ENCODE data around the gene PDZD2.

PDZD2 gene

DNA sequence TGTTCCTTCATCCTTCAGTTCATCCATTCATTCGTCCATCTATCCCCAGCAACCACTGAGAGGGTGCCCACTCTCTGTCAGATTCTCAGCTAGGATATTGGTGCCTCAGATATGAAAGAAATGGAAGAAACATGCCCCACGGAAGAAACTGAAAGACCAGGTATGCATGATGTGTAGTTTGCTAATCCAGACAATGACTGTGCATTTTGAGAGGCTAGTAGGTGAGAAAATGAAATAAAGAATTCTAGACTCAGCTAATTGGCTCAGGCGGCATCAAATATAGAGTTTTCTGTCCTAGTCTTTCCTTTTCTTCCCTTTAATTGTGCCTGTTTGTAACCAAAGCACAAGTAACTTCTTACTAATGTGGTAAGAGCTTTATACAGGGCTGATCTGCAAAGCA, 104.7 kb downstream of the PDZD2 start:
- H4K20me1 ChIP-seq (ENCODE audit: insufficient read depth, low read length, poor library complexity, severe bottlenecking) = no peaks in the 10 kb centered on the region
- no peaks in the 10 kb centered on the region for H3K9me3 ChIP-seq (ENCODE audit: insufficient read depth, low read depth, low read length)
- no peak overlapping the region for H3K9ac ChIP-seq (ENCODE audit: low read depth, low read length, poor library complexity, severe bottlenecking)
- no peak overlapping the region for H3K4me3 ChIP-seq (ENCODE audit: low read length, poor library complexity, severe bottlenecking)
- no peak for TF ChIP-seq CTCF (conservative IDR thresholded peaks at IDR 0.05; ENCODE audit: low read length)
- TF ChIP-seq EZH2phosphoT487 (IDR thresholded peaks at IDR 0.05; ENCODE audit: borderline replicate concordance) = no peak
- no peaks in the 10 kb centered on the region for H3K4me1 ChIP-seq (ENCODE audit: insufficient read depth, low read length, poor library complexity, severe bottlenecking)
- no peaks in the 10 kb centered on the region for H3F3A ChIP-seq (ENCODE audit: low read depth)
- H3K79me2 ChIP-seq (ENCODE audit: insufficient read depth, low read length) = no peaks in the 10 kb centered on the region
- H3K4me2 ChIP-seq (ENCODE audit: low read depth, low read length, poor library complexity, severe bottlenecking) = no peak overlapping the region
- no peak overlapping the region for H2AFZ ChIP-seq (ENCODE audit: low read length)
- no peaks in the 10 kb centered on the region for H3K36me3 ChIP-seq (ENCODE audit: insufficient read depth, low read length)
- no peaks in the 10 kb centered on the region for H3K9me2 ChIP-seq (replicated peaks; ENCODE audit: low read depth, low read length)
- H3K27me3 ChIP-seq (ENCODE audit: insufficient read depth, low read length, poor library complexity, severe bottlenecking) = no peaks in the 10 kb centered on the region

DNA sequence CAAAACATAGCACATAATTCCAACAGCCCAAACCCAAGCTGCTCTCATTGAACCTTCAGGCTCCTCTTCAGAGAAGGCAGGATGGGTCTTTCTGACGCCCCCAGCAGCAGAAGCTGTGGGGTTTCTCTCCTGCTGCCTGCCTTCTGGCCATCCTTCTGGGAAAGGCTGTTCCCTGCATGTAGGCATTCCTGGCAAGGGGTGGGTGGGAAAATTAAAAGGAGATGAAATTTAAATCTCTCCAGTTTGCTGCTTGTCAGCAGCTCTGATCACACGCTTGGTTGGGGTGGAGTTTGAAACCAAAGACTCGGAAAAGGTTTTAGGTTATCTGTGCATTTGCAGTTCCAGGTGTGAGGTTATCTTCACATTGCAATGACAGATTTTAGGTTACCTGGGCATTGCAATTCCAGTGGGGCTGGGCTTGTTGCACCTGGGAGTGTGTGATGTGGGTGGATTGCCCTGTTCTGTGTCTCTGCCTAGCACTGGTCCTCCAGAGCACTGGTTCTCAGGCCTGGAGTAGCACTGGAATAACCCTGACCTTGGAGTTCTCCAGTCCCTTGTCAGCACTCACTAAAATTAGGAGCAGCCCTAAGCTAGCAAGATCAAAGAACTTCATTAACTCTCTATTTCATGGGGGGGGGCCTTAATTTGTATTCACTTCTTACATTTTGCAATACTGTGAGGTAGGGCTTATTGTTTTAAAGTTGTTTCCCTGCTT, 109.7 kb downstream of the PDZD2 start:
- Histone ChIP-seq H3K4me3 (ENCODE audit: low read length, poor library complexity, severe bottlenecking) (no peak overlapping the region), H3K4me2 (ENCODE audit: low read depth, low read length, poor library complexity, severe bottlenecking) (no peak overlapping the region), H3K9ac (ENCODE audit: low read depth, low read length, poor library complexity, severe bottlenecking) (no peak overlapping the region), H3F3A (ENCODE audit: low read depth) (no peaks in the 10 kb centered on the region), H3K9me2 (replicated peaks; ENCODE audit: low read depth, low read length) (no peaks in the 10 kb centered on the region), H4K20me1 (ENCODE audit: insufficient read depth, low read length, poor library complexity, severe bottlenecking) (no peaks in the 10 kb centered on the region), H3K4me1 (ENCODE audit: insufficient read depth, low read length, poor library complexity, severe bottlenecking) (no peaks in the 10 kb centered on the region), H2AFZ (ENCODE audit: low read length) (no peak overlapping the region), H3K27me3 (ENCODE audit: insufficient read depth, low read length, poor library complexity, severe bottlenecking) (no peaks in the 10 kb centered on the region), H3K9me3 (ENCODE audit: insufficient read depth, low read depth, low read length) (no peaks in the 10 kb centered on the region), H3K36me3 (ENCODE audit: insufficient read depth, low read length) (no peaks in the 10 kb centered on the region), H3K79me2 (ENCODE audit: insufficient read depth, low read length) (no peaks in the 10 kb centered on the region)
- TF ChIP-seq EZH2phosphoT487 (IDR thresholded peaks at IDR 0.05; ENCODE audit: borderline replicate concordance) = no peak

DNA sequence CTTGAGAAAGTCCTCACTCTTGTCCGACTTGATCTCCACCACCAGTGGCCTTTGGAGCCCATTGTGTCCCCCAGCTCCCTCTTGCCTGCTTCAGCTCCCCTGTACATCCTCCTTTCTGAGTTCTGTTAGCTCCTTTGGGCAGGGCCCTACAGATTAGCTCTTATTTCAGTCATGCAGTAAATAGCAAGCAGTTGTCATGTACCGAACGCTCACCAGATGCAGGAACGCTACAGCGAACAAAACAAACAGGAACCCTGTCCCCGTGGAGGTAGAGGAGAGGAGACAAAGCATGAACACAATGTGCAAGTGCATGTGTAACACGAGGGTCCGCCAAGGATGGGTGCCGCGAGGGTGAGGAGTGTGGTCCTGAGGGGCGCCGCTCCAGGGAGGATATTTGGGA, 111.3 kb downstream of the PDZD2 start:
- no peaks in the 10 kb centered on the region for H3K79me2 ChIP-seq (ENCODE audit: insufficient read depth, low read length)
- no peaks in the 10 kb centered on the region for H3K4me1 ChIP-seq (ENCODE audit: insufficient read depth, low read length, poor library complexity, severe bottlenecking)
- H3K9me3 ChIP-seq (ENCODE audit: insufficient read depth, low read depth, low read length) = no peaks in the 10 kb centered on the region
- H3K9ac ChIP-seq (ENCODE audit: low read depth, low read length, poor library complexity, severe bottlenecking) = no peak overlapping the region
- H2AFZ ChIP-seq (ENCODE audit: low read length) = no peak overlapping the region
- no peaks in the 10 kb centered on the region for H4K20me1 ChIP-seq (ENCODE audit: insufficient read depth, low read length, poor library complexity, severe bottlenecking)
- no peaks in the 10 kb centered on the region for H3K9me2 ChIP-seq (replicated peaks; ENCODE audit: low read depth, low read length)
- H3K27me3 ChIP-seq (ENCODE audit: insufficient read depth, low read length, poor library complexity, severe bottlenecking) = no peaks in the 10 kb centered on the region
- no peaks in the 10 kb centered on the region for H3K36me3 ChIP-seq (ENCODE audit: insufficient read depth, low read length)
- no peaks in the 10 kb centered on the region for H3F3A ChIP-seq (ENCODE audit: low read depth)
- no peak overlapping the region for H3K4me3 ChIP-seq (ENCODE audit: low read length, poor library complexity, severe bottlenecking)
- no peak overlapping the region for H3K4me2 ChIP-seq (ENCODE audit: low read depth, low read length, poor library complexity, severe bottlenecking)
- TF ChIP-seq CTCF (conservative IDR thresholded peaks at IDR 0.05; ENCODE audit: low read length) = no peak
- TF ChIP-seq EZH2phosphoT487 (IDR thresholded peaks at IDR 0.05; ENCODE audit: borderline replicate concordance) = no peak

DNA sequence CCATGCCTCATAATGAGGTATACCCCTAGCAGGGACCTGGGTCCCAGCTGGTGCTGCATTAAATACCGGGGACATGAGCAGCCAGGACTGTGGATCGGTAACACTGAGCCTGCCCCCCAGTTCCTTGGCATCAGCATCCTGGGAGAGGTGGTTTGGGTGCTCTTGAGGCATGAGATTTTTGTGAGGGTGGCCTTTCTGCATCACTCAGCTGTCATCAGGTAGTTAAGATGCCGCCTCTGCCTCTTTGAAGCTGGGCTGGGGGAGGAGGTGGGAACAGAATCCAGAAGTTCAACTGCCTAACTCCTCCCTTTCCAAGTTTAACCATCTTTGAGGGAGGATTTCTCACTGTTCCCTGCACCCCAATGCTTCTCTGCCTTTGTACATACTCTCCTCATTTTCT, 112.7 kb downstream of the PDZD2 start:
- Histone ChIP-seq H2AFZ (ENCODE audit: low read length) (no peak overlapping the region), H3K9ac (ENCODE audit: low read depth, low read length, poor library complexity, severe bottlenecking) (no peak overlapping the region), H3K4me1 (ENCODE audit: insufficient read depth, low read length, poor library complexity, severe bottlenecking) (no peaks in the 10 kb centered on the region), H3K4me2 (ENCODE audit: low read depth, low read length, poor library complexity, severe bottlenecking) (no peak overlapping the region), H3F3A (ENCODE audit: low read depth) (no peaks in the 10 kb centered on the region), H3K9me2 (replicated peaks; ENCODE audit: low read depth, low read length) (no peaks in the 10 kb centered on the region), H3K79me2 (ENCODE audit: insufficient read depth, low read length) (no peaks in the 10 kb centered on the region), H3K4me3 (ENCODE audit: low read length, poor library complexity, severe bottlenecking) (no peak overlapping the region), H3K9me3 (ENCODE audit: insufficient read depth, low read depth, low read length) (no peaks in the 10 kb centered on the region), H3K36me3 (ENCODE audit: insufficient read depth, low read length) (no peaks in the 10 kb centered on the region), H3K27me3 (ENCODE audit: insufficient read depth, low read length, poor library complexity, severe bottlenecking) (no peaks in the 10 kb centered on the region), H4K20me1 (ENCODE audit: insufficient read depth, low read length, poor library complexity, severe bottlenecking) (no peaks in the 10 kb centered on the region)
- TF ChIP-seq CTCF (conservative IDR thresholded peaks at IDR 0.05; ENCODE audit: low read length) (no peak), EZH2phosphoT487 (IDR thresholded peaks at IDR 0.05; ENCODE audit: borderline replicate concordance) (no peak)

Measured in Loucy (cell line).